Mesenchymal stem cell (in vitro differentiated cells and primary cell): ENCODE results near the gene ARPC4.
"Not testable (repeated sequence)": the region's sequence is repeated elsewhere in the genome, so short reads cannot be mapped to it uniquely, and the experiment has no call there.

Experiments
- DNase-seq: peaks from one replicate; pipeline ENCODE4 v3.0.0-alpha.2; 2013
- H2AFZ ChIP-seq: one replicate; pipeline ENCODE4 v1.6.1; 2013; ENCODE audit warnings: low read depth, mild to moderate bottlenecking, control low read depth, inconsistent platforms, low read length, moderate library complexity
- H2AK5ac ChIP-seq: 2 replicates; pipeline ENCODE4 v1.6.1; 2013; ENCODE audit warnings: low read length, moderate library complexity, mild to moderate bottlenecking, inconsistent platforms; ENCODE audit not compliant: severe bottlenecking
- H2BK120ac ChIP-seq: one replicate; pipeline ENCODE4 v1.6.1; 2013; ENCODE audit warnings: low read depth, mild to moderate bottlenecking, inconsistent platforms, low read length, moderate library complexity
- H2BK12ac ChIP-seq, 2 experiments: one replicate each; pipeline ENCODE4 v1.6.1; 2013; ENCODE audit warnings: inconsistent platforms in 2 of 2, low read length in 2 of 2, mild to moderate bottlenecking in 2 of 2, moderate library complexity in 2 of 2, control low read depth in 1 of 2
- H2BK15ac ChIP-seq: one replicate; pipeline ENCODE4 v1.6.1; 2013; ENCODE audit warnings: mild to moderate bottlenecking, low read depth, inconsistent platforms; ENCODE audit not compliant: poor library complexity, severe bottlenecking
- H2BK5ac ChIP-seq: 2 replicates; pipeline ENCODE4 v1.6.1; 2013; ENCODE audit warnings: low read depth, mild to moderate bottlenecking, low read length, control low read depth, inconsistent platforms; ENCODE audit not compliant: poor library complexity, severe bottlenecking
- H3K14ac ChIP-seq, 2 experiments: one replicate each; pipeline ENCODE4 v1.6.1; 2013; ENCODE audit warnings: inconsistent platforms in 2 of 2, low read length in 2 of 2, control low read depth in 1 of 2, mild to moderate bottlenecking in 1 of 2, moderate library complexity in 1 of 2
- H3K18ac ChIP-seq, 2 experiments: one replicate each; pipeline ENCODE4 v1.6.1; 2013; ENCODE audit warnings: inconsistent platforms in 2 of 2, low read length in 2 of 2, control low read depth in 1 of 2, low read depth in 1 of 2, mild to moderate bottlenecking in 1 of 2
- H3K23ac ChIP-seq, 2 experiments: one replicate each; pipeline ENCODE4 v1.6.1; 2013; ENCODE audit warnings: inconsistent platforms in 2 of 2, low read length in 2 of 2, mild to moderate bottlenecking in 2 of 2, moderate library complexity in 2 of 2, control low read depth in 1 of 2
- H3K27ac ChIP-seq: 2 replicates; pipeline ENCODE4 v1.5.1; 2013; ENCODE audit warnings: mild to moderate bottlenecking, moderate library complexity, low read length, control low read depth, inconsistent platforms; ENCODE audit not compliant: poor library complexity, severe bottlenecking
- H3K27me3 ChIP-seq, 2 experiments: 2 replicates each; pipeline versions ENCODE4 v1.6.1 to v1.7.0; 2013; ENCODE audit warnings: low read length in 2 of 2, mild to moderate bottlenecking in 2 of 2, moderate library complexity in 2 of 2, control low read depth in 1 of 2, inconsistent platforms in 1 of 2; ENCODE audit not compliant: control insufficient read depth in 1 of 2, insufficient read depth in 1 of 2
- H3K36me3 ChIP-seq, 2 experiments: 2 replicates each; pipeline versions ENCODE4 v1.6.1 to v1.7.0; 2013; ENCODE audit warnings: low read length in 2 of 2, control low read depth in 1 of 2, inconsistent platforms in 1 of 2, low read depth in 1 of 2, mild to moderate bottlenecking in 1 of 2; ENCODE audit not compliant: insufficient read depth in 2 of 2, control insufficient read depth in 1 of 2
- H3K4ac ChIP-seq, 2 experiments: one replicate each; pipeline ENCODE4 v1.6.1; 2013; ENCODE audit warnings: inconsistent platforms in 2 of 2, low read length in 2 of 2, mild to moderate bottlenecking in 2 of 2, moderate library complexity in 2 of 2, control low read depth in 1 of 2, low read depth in 1 of 2
- H3K4me1 ChIP-seq: 2 replicates; pipeline ENCODE4 v1.6.1; 2013; ENCODE audit warnings: low read depth, low read length, control low read depth; ENCODE audit not compliant: control insufficient read depth, insufficient read depth
- H3K4me2 ChIP-seq: 2 replicates; pipeline ENCODE4 v1.6.1; 2013; ENCODE audit warnings: low read length, mild to moderate bottlenecking, inconsistent platforms; ENCODE audit not compliant: poor library complexity, severe bottlenecking
- H3K4me3 ChIP-seq, 2 experiments: 2 replicates each; pipeline versions ENCODE4 v1.5.1 to v1.7.0; 2013; ENCODE audit warnings: low read length in 2 of 2, mild to moderate bottlenecking in 2 of 2, control low read depth in 1 of 2, low read depth in 1 of 2; ENCODE audit not compliant: insufficient read depth in 1 of 2
- H3K79me1 ChIP-seq: replicated peaks from 2 replicates; pipeline ENCODE4 v1.6.1; 2013; ENCODE audit warnings: mild to moderate bottlenecking, control low read depth, low read length, inconsistent platforms; ENCODE audit not compliant: poor library complexity, severe bottlenecking
- H3K9ac ChIP-seq: 2 replicates; pipeline ENCODE4 v1.7.0; 2013; ENCODE audit warnings: mild to moderate bottlenecking, low read length, moderate library complexity
- H3K9me3 ChIP-seq: 2 replicates; pipeline ENCODE4 v1.7.0; 2013; ENCODE audit warnings: mild to moderate bottlenecking, low read length; ENCODE audit not compliant: control insufficient read depth
- H4K8ac ChIP-seq: one replicate; pipeline ENCODE4 v1.6.1; 2013; ENCODE audit warnings: inconsistent platforms, mild to moderate bottlenecking, low read length, moderate library complexity
- H4K91ac ChIP-seq: one replicate; pipeline ENCODE4 v1.6.1; 2013; ENCODE audit warnings: mild to moderate bottlenecking, low read length, inconsistent platforms
- whole genome bisulfite sequencing: methylation state at CpG from one replicate; pipeline ENCODE4 v1.1.7; 2013; ENCODE audit warnings: mixed read lengths; 5-methylcytosine and 5-hydroxymethylcytosine counted together

The ARPC4 gene

DNA sequence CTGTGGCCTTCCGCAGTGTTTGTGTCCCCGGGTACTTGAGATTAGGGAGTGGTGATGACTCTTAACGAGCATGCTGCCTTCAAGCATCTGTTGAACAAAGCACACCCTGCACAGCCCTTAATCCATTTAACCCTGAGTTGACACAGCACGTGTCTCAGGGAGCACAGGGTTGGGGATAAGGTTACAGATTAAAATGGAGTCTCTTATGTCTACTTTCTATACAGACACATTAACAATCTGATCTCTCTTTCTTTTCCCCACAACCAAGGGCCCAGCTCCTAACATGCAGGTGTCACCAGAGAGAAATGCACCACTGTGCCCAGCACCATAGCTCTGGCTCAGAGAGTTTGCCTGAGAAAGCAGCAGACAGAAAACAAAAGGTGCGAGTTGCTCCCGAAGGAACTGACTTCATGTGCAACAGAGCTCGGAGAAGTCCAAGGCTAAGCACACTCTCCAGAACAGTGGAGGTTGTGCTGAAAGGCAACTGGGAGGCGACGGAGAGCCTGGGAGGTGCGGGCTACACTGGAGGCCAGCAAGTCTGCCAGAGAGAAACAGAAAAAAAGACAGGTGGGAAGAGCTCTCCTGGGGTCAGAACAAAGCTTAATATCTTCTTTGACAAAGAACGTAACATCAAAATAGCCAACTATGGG, 61.5 kb downstream of the ARPC4 start:
- not testable (repeated sequence) for H3K27ac ChIP-seq, H2AK5ac ChIP-seq, H2BK120ac ChIP-seq, H3K27me3 ChIP-seq, H3K4me1 ChIP-seq, H2AFZ ChIP-seq, H3K14ac ChIP-seq, H2BK5ac ChIP-seq, H3K9ac ChIP-seq, H3K4ac ChIP-seq, H3K79me1 ChIP-seq, H3K4me2 ChIP-seq, H2BK12ac ChIP-seq, DNase-seq, H3K23ac ChIP-seq, H2BK15ac ChIP-seq, H3K9me3 ChIP-seq, H3K18ac ChIP-seq, H3K36me3 ChIP-seq, H4K8ac ChIP-seq, H3K4me3 ChIP-seq
- 77% methylated on average over 10 of the region's 11 CpGs for WGBS
- H4K91ac ChIP-seq: peak overlapping the region; percentile 2

DNA sequence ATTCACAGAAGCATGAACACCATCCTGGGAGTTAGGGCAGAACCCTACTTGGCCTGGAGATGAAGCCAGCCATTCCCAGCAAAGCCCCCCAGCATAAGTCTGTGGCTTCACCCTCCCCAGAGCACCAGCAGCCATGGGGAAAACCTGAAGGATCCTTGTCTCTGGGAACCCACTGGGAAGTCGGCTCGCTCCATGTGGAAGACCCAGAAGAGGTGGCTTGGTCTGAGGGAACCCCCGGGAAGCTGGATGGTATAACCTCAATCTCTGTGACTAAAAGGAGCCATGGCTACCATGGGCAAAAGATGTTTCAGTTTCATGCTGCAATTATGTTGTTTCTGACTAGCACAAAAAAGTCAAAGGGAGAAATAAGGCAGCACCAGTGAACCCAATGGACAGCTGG, 62.7 kb downstream of the ARPC4 start:
- Histone ChIP-seq H3K4ac (no peak overlapping the region), H3K18ac (no peak overlapping the region), H3K4me2 (no peak overlapping the region), H3K4me1 (no peaks in the 10 kb centered on the region), H4K91ac (no peak overlapping the region), H3K79me1 (no peaks in the 10 kb centered on the region), H2BK12ac (no peak overlapping the region), H2AK5ac (no peak overlapping the region), H3K9me3 (no peaks in the 10 kb centered on the region), H3K27me3 (no peaks in the 10 kb centered on the region), H4K8ac (no peak overlapping the region), H3K23ac (no peak overlapping the region), H2AFZ (no peak overlapping the region), H2BK120ac (no peak overlapping the region), H3K4me3 (no peak overlapping the region), H3K9ac (no peak overlapping the region), H2BK5ac (no peak overlapping the region), H3K14ac (no peak overlapping the region), H3K36me3 (no peaks in the 10 kb centered on the region), H3K27ac (no peak overlapping the region), H2BK15ac (no peak overlapping the region)
- 94% methylated on average over 3 of the region's 3 CpGs for WGBS
- no peak for DNase-seq
